ENCODE results near the gene MTHFD1L.

GRCh38 chr6:151075930-151076555, 210.5 kb downstream of the MTHFD1L start:
- TF ChIP-seq POLR2AphosphoS5 (IDR thresholded peaks at IDR 0.05; ENCODE audit: low read depth, low read length) (no peak), POLR2A (IDR thresholded peaks at IDR 0.05; ENCODE audit: low read depth, low read length) (no peak), PAX5 (IDR thresholded peaks at IDR 0.05; ENCODE audit: insufficient read depth, low read length, severe bottlenecking) (no peak), TAF1 (IDR thresholded peaks at IDR 0.05; ENCODE audit: low read depth, low read length) (no peak)

Measured in GM12891 (cell line).